GM18907 (cell line): ENCODE data around the gene LRMDA.

Experiments
- ATAC-seq: cut with Tn5 transposase; IDR thresholded peaks from one replicate; pipeline ENCODE4 v1.9.1; 2021; ENCODE audit warnings: mild to moderate bottlenecking, moderate library complexity; ENCODE audit not compliant: unreplicated experiment

The LRMDA gene

GRCh38 chr10:75884808-75885207 is 453.4 kb downstream of the LRMDA start:
- ATAC-seq: no peak

DNA sequence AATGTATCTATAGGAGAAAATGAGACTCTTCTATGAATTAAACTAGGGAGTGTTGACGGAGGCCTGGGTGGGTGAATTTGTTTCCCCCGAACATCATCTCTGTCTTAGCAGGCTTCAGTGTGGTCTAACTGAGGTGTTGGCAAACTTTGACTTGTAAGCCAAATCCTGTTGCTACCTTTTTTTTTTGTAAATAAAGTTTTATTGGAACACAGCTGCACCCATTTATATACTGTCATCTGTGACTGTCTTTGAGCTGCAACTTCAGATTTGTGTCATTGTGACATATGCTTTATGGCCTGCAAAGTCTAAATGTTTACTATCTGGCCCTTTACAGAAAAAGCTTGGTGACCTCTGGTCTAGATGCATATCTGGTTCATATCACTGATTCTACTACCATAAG is 455.9 kb downstream of the LRMDA start:
- ATAC-seq: no peak

GRCh38 chr10:75887992-75888680 is 456.7 kb downstream of the LRMDA start:
- ATAC-seq: no peak

- ATAC-seq: no peak
Measured at GRCh38 chr10:75889051-75889450, 457.6 kb downstream of the LRMDA start.

DNA sequence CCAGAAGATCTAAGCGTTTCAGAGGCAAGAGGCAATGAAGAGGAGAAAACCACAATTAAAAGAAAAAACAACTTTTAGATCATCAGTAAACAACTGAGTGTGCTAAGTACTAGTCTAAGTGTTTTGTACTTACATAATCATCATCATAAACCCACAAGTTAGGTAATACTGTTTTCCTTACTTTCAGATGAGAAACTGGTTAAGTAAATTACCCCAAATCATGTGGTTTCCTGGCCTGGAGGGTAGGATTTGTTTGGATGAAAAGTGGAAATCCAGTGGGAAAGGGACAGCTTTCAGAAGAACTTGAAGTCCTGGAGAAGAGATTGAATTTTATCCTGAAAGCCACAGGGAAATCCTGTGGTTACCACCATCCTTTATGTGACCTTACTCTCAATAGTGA is 463.3 kb downstream of the LRMDA start:
- ATAC-seq: no peak

- ATAC-seq: no peak
Measured at GRCh38 chr10:75895259-75895658, 463.8 kb downstream of the LRMDA start.

DNA sequence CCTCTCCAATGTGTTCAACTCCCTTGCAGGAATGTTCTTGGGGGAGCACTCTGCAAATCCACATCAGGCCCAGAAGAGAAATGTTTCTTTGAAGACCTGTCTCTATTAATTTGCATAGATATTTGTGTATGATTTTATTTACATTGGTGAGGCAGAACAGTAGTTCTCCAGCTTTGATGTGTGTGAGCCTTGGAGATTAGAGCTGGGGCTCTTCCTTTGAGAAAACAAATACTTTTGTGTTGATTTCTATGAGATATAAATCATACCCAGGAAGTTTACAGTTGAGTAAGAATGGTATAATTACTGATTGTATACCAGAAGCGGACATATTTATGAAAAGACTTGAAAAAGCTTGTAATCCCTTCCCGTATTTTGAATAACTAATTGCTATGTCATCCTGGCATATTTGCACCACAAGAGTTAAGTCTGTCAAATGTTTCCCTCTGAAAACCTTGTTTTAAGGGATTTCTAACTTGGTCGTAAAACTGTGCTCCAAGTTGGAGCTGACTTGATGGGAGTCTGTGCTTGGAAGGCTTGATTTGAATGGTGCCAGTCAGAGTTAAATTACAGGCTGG is 468.5 kb downstream of the LRMDA start:
- ATAC-seq: no peak

- ATAC-seq: no peak
Measured at GRCh38 chr10:75902816-75903215, 471.4 kb downstream of the LRMDA start.

GRCh38 chr10:75904499-75905283 is 473.3 kb downstream of the LRMDA start:
- ATAC-seq: no peak

DNA sequence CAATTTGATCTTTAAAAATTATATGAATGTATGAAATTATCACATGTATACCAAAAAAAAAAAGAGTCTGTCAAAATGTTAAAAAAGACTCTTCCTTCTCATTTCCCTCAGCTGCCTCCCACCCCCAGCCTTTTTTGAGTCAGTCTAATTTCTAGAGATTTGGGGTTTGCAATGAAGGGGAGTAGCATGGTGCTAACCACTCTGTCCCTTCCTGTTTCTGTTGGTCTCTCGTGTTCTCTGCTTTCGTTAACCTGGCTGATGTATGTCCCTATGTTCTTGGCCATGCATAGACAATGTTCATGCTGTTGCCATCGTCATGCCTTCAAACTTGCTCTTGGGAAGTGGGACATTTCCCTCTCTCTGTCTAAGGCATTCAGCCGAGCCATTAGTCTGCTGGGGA is 474.1 kb downstream of the LRMDA start:
- no peak for ATAC-seq

GRCh38 chr10:75910032-75910431 is 478.6 kb downstream of the LRMDA start:
- no peak for ATAC-seq

DNA sequence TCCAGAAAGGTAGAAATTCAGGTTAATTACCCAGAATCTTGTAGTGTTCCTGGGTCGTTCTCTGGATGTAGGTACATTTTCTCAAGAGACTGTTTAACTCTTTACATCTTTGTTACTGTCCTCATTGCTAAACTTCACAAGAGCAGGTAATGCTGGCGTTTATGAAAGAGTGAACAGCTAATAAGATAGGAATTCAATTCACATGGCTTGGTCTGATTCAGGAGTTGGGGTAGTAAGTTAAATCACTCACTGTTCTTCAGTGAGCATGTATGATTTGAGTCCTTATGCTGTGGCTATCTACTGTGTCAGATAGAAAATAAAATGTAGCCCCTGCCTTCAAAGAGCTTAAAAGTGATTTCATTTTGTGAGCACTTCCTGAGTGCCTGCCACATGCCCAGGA is 480.0 kb downstream of the LRMDA start:
- no peak for ATAC-seq

DNA sequence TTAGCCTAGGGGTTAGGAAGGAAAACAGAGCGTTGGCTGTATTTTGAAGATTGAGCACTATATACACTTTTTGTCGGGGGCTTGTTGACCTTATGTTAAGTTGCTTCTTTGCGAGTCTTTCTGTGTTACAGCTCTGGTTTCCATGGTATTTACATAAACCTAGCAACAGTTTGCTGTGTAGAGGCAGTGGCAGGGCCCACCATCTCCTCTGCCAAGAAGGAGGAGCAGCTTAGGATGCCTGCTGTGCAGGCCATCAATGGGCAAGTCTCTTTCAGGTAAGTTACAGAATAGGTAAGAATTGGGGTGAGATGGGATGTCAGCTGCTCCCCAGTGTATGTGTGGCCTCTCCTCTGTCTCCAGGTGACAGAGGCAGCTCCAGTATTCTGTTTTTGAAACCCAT is 485.5 kb downstream of the LRMDA start:
- no peak for ATAC-seq

- no peak for ATAC-seq
Measured at GRCh38 chr10:75919913-75920312, 488.5 kb downstream of the LRMDA start.

- ATAC-seq: no peak
Measured at GRCh38 chr10:75922435-75922834, 491.0 kb downstream of the LRMDA start.

GRCh38 chr10:75924309-75924902 is 493.0 kb downstream of the LRMDA start:
- no peak for ATAC-seq

DNA sequence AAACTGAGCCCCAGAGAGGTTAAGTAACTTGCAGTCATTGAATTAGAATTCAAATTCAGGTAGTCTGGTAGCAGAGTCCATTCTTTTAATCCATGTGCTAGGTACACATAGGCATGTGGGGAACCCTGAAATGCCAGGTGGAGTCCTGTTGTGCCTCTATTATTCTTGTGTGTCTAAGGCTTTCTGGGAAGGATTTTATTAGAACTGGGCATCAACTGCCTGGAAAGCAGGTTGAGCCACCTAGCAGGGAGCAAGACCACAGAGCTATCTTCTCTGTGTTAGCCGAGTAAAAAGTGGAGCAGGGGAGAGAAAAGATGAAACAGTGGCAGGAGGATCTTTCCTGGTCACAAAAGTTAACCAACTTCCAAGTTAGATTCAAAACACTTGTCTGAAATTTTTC is 494.6 kb downstream of the LRMDA start:
- no peak for ATAC-seq

DNA sequence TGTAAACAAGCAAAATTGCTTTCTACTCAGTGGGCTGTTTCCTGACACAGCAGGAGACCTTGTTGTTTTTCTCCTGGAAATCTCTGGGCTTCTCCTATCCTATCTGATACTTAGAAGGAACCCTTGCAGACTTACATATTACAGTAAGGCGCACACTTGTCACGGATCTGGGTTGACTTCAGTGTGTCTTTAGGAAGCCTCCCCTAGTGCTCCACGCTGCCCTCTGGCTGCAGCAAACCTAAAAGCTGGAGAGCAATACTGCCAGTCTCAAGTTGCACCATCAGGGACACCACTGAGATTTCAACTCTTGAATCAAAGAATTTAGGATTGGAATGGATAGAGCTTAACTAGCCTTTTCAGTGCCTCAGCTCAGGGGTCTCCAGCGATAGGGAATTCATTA is 495.3 kb downstream of the LRMDA start:
- ATAC-seq: no peak

GRCh38 chr10:75928231-75928630 is 496.8 kb downstream of the LRMDA start:
- ATAC-seq: no peak

- ATAC-seq: no peak
Measured at GRCh38 chr10:75929630-75930161, 498.3 kb downstream of the LRMDA start.

DNA sequence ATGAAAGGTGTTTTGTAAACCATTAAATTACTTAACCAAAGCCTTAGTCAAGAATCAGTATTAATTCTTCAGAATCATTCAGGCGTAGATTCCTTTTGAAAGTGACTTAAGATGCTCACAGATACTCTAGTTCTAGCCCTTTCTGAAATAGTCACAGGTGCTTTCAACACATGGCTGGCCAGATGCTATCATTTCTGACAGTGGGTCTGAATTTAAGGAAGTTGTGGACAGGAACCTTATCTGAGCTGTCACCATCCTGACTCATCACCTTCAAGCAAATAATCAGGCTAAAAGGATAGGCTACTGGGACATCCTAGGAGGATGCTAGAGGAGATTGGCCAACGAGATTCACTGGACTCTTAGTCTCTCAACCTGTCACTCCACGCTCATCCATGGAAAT is 501.5 kb downstream of the LRMDA start:
- no peak for ATAC-seq

DNA sequence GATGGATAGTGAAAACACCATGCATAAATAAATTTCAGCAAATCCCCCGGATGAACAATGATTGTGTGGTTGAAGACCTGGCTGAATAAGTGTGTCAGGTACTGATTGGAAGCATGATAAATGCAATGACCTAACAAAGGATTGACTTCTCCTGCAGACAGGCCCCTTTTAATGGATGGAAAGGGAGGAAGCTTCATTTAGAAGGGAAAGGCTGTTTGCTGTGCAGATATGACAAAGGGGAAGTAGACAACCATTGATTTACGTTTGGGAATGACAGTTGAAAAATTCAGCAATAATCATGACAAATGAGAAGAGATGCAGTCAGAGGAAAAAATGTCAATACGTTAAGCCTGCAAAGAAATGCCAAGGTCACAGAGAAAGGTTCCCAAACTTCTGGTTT is 503.8 kb downstream of the LRMDA start:
- no peak for ATAC-seq
